Measurements from ENCODE around the gene NRXN3. TPM values are rescaled to one million over a fixed set of nuclear protein-coding genes. Genes with fewer than 3 reads are reported as not detected.
A peak's percentile ranks its signal among the peaks of the same experiment; 100 is the strongest.

NRXN3 gene
- total and polyA plus RNA-seq, 2 experiments from 2014 or later, result 1.0 to 1.8 TPM

- no peaks in the 10 kb centered on the region for H3K9me2 ChIP-seq (ENCODE audit: insufficient read depth)
- no peaks in the 10 kb centered on the region for H3K36me3 ChIP-seq (ENCODE audit: insufficient read depth)
- no peak; the same call in 2 of the 3 replicates for ATAC-seq
- no peaks in the 10 kb centered on the region for H3F3A ChIP-seq (replicated peaks; ENCODE audit: low read depth)
- no peak overlapping the region for H3K4me3 ChIP-seq
- no peaks in the 10 kb centered on the region for H4K20me1 ChIP-seq (replicated peaks; ENCODE audit: insufficient read depth)
- H3K4me2 ChIP-seq, result no peak overlapping the region
- H3K36me3 Mint-ChIP-seq (ENCODE audit: low read depth), result peaks cover 14% of the 10 kb centered on the region
- H3K4me3 Mint-ChIP-seq, result no peak overlapping the region
- no peak for DNase-seq (ENCODE audit: low spot score)
- TF ChIP-seq EZH2phosphoT487 (IDR thresholded peaks at IDR 0.05; ENCODE audit: unreplicated experiment) (no peak), STAT1 (IDR thresholded peaks at IDR 0.05; ENCODE audit: unreplicated experiment) (no peak), EZH2 (IDR thresholded peaks at IDR 0.05; ENCODE audit: low read depth, unreplicated experiment) (no peak), ZNF114 (CRISPR knock-in tag; IDR thresholded peaks at IDR 0.05) (no peak), ETS1 (IDR thresholded peaks at IDR 0.05) (no peak), POLR2AphosphoS5 (IDR thresholded peaks at IDR 0.05; ENCODE audit: low read depth) (no peak), CREB1 (CRISPR knock-in tag; IDR thresholded peaks at IDR 0.05; ENCODE audit: low read depth) (no peak), ZNF331 (CRISPR knock-in tag; IDR thresholded peaks at IDR 0.05; ENCODE audit: low read depth) (no peak)
- H3K27me3 ChIP-seq (ENCODE audit: insufficient read depth), result no peaks in the 10 kb centered on the region
- 0 out of 2 replicates have a peak overlapping the region, but pooled peaks have one; percentile 74 for H3K27ac Mint-ChIP-seq
- H3K27ac ChIP-seq (ENCODE audit: low read depth), result no peak overlapping the region
- no peaks in the 10 kb centered on the region for H3K4me1 ChIP-seq (ENCODE audit: insufficient read depth)
- no peak overlapping the region for H2AFZ ChIP-seq
- no peaks in the 10 kb centered on the region for H3K79me2 ChIP-seq (replicated peaks; ENCODE audit: insufficient read depth)
- H3K9me3 Mint-ChIP-seq, result peaks cover 17% of the 10 kb centered on the region
- peaks cover 2% of the 10 kb centered on the region for H3K27me3 Mint-ChIP-seq (ENCODE audit: insufficient read depth, low read depth, poor library complexity)
- 0 out of 3 replicates have a peak, but pooled peaks cover 2% of the 10 kb centered on the region for H3K4me1 Mint-ChIP-seq
Observed at GRCh38 chr14:79136071-79137044, 966.2 kb downstream of the NRXN3 start.

GRCh38 chr14:79137045-79137430, 966.9 kb downstream of the NRXN3 start:
- Histone ChIP-seq H3K79me2 (replicated peaks; ENCODE audit: insufficient read depth) (no peaks in the 10 kb centered on the region), H3K27me3 (ENCODE audit: insufficient read depth) (no peaks in the 10 kb centered on the region), H4K20me1 (replicated peaks; ENCODE audit: insufficient read depth) (no peaks in the 10 kb centered on the region), H2AFZ (no peak overlapping the region), H3K36me3 (ENCODE audit: insufficient read depth) (no peaks in the 10 kb centered on the region), H3K27ac (ENCODE audit: low read depth) (no peak overlapping the region), H3K4me3 (no peak overlapping the region), H3F3A (replicated peaks; ENCODE audit: low read depth) (no peaks in the 10 kb centered on the region), H3K4me1 (ENCODE audit: insufficient read depth) (no peaks in the 10 kb centered on the region), H3K4me2 (no peak overlapping the region), H3K9me2 (ENCODE audit: insufficient read depth) (no peaks in the 10 kb centered on the region)
- ATAC-seq (no peak), DNase-seq (ENCODE audit: low spot score) (no peak)
- H3K9me3 Mint-ChIP-seq, result peaks cover 11% of the 10 kb centered on the region
- no peak overlapping the region for H3K27ac Mint-ChIP-seq
- 0 out of 3 replicates have a peak, but pooled peaks cover 2% of the 10 kb centered on the region for H3K4me1 Mint-ChIP-seq
- no peak overlapping the region for H3K4me3 Mint-ChIP-seq
- peaks cover 10% of the 10 kb centered on the region for H3K36me3 Mint-ChIP-seq (ENCODE audit: low read depth)
- H3K27me3 Mint-ChIP-seq (ENCODE audit: insufficient read depth, low read depth, poor library complexity), result peaks cover under 1% of the 10 kb centered on the region
- TF ChIP-seq EZH2 (IDR thresholded peaks at IDR 0.05; ENCODE audit: low read depth, unreplicated experiment) (no peak), ETS1 (IDR thresholded peaks at IDR 0.05) (no peak), ZNF462 (CRISPR knock-in tag; IDR thresholded peaks at IDR 0.05) (no peak)

Data from GM23338 (cell line).